HUES48 (cell line): ENCODE results near the gene MCTP2.

ENCODE experiments used
- H3K27ac ChIP-seq: one replicate; pipeline ENCODE4 v1.7.0; 2013; ENCODE audit warnings: low read depth, low read length, inconsistent platforms
- H3K27me3 ChIP-seq: 2 replicates; pipeline ENCODE4 v1.6.1; 2013; ENCODE audit warnings: mild to moderate bottlenecking, low read length; ENCODE audit not compliant: control insufficient read depth, insufficient read depth
- H3K36me3 ChIP-seq: 2 replicates; pipeline ENCODE4 v1.6.1; 2013; ENCODE audit warnings: low read length; ENCODE audit not compliant: control insufficient read depth, insufficient read depth
- H3K4me1 ChIP-seq: 2 replicates; pipeline ENCODE4 v1.6.1; 2013; ENCODE audit warnings: mild to moderate bottlenecking, low read length; ENCODE audit not compliant: control insufficient read depth, insufficient read depth
- H3K4me3 ChIP-seq: 2 replicates; pipeline ENCODE4 v1.5.1; 2013; ENCODE audit warnings: mild to moderate bottlenecking, low read depth, low read length
- H3K9ac ChIP-seq: 2 replicates; pipeline ENCODE4 v1.6.1; 2013; ENCODE audit warnings: mild to moderate bottlenecking, low read depth, low read length, moderate library complexity
- H3K9me3 ChIP-seq: 2 replicates; pipeline ENCODE4 v1.6.1; 2013; ENCODE audit warnings: low read length; ENCODE audit not compliant: control insufficient read depth, insufficient read depth

The MCTP2 gene

GRCh38 chr15:94298364-94298763, 67.0 kb downstream of the MCTP2 start:
- no peak overlapping the region for H3K27ac ChIP-seq
- H3K9ac ChIP-seq = no peak overlapping the region
- no peaks in the 10 kb centered on the region for H3K27me3 ChIP-seq
- no peaks in the 10 kb centered on the region for H3K4me1 ChIP-seq
- H3K9me3 ChIP-seq = no peaks in the 10 kb centered on the region
- H3K4me3 ChIP-seq = no peak overlapping the region
- no peaks in the 10 kb centered on the region for H3K36me3 ChIP-seq

DNA sequence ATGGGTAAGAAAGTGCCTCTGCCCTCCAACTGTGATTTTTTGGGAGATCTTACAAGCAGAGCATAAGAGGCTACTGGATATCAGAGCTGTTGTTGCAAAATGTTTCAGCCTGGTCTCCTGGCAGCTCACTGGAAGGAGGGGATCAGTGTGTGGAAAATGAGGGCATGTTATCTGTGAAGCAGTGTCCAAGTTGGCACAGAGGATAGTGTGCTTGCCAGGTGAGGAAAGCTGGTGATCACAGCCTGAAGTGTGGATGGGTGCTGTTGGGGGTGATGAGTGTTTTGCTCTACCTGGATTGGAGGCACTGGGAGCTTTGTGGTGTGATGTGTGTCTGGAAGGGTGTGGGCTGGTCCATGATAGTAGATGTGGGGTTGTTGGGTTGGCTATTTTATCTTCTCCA, 69.3 kb downstream of the MCTP2 start:
- H3K9ac ChIP-seq = no peak overlapping the region
- no peaks in the 10 kb centered on the region for H3K36me3 ChIP-seq

GRCh38 chr15:94305133-94305532, 73.8 kb downstream of the MCTP2 start:
- H3K36me3 ChIP-seq = no peaks in the 10 kb centered on the region
- no peaks in the 10 kb centered on the region for H3K27me3 ChIP-seq
- H3K9me3 ChIP-seq = no peaks in the 10 kb centered on the region
- H3K27ac ChIP-seq = no peak overlapping the region
- H3K9ac ChIP-seq = no peak overlapping the region
- H3K4me3 ChIP-seq = no peak overlapping the region
- no peaks in the 10 kb centered on the region for H3K4me1 ChIP-seq

More for the DNA sequence above, 69.3 kb downstream of the MCTP2 start:
- no peaks in the 10 kb centered on the region for H3K9me3 ChIP-seq
- no peak overlapping the region for H3K4me3 ChIP-seq
- H3K27me3 ChIP-seq = no peaks in the 10 kb centered on the region
- H3K27ac ChIP-seq = no peak overlapping the region
- H3K4me1 ChIP-seq = no peaks in the 10 kb centered on the region

GRCh38 chr15:94306700-94307650, 75.6 kb downstream of the MCTP2 start:
- H3K4me1 ChIP-seq = no peaks in the 10 kb centered on the region
- H3K36me3 ChIP-seq = no peaks in the 10 kb centered on the region
- H3K27ac ChIP-seq = no peak overlapping the region
- no peaks in the 10 kb centered on the region for H3K27me3 ChIP-seq
- no peak overlapping the region for H3K9ac ChIP-seq
- no peak overlapping the region for H3K4me3 ChIP-seq
- H3K9me3 ChIP-seq = no peaks in the 10 kb centered on the region

- Histone ChIP-seq H3K27ac (no peak overlapping the region), H3K4me1 (0 out of 2 replicates have a peak, but pooled peaks cover 3% of the 10 kb centered on the region), H3K9ac (no peak overlapping the region), H3K36me3 (no peaks in the 10 kb centered on the region), H3K4me3 (no peak overlapping the region), H3K9me3 (no peaks in the 10 kb centered on the region), H3K27me3 (no peaks in the 10 kb centered on the region)
These were observed 81.6 kb downstream of the MCTP2 start for GRCh38 chr15:94312946-94313345.

GRCh38 chr15:94314639-94315038, 83.3 kb downstream of the MCTP2 start:
- H3K27me3 ChIP-seq = no peaks in the 10 kb centered on the region
- no peaks in the 10 kb centered on the region for H3K36me3 ChIP-seq
- no peaks in the 10 kb centered on the region for H3K9me3 ChIP-seq
- H3K4me3 ChIP-seq = no peak overlapping the region
- no peak overlapping the region for H3K9ac ChIP-seq
- no peak overlapping the region for H3K27ac ChIP-seq
- 0 out of 2 replicates have a peak, but pooled peaks cover 3% of the 10 kb centered on the region for H3K4me1 ChIP-seq

- Histone ChIP-seq H3K27me3 (no peaks in the 10 kb centered on the region), H3K9me3 (no peaks in the 10 kb centered on the region), H3K4me1 (0 out of 2 replicates have a peak, but pooled peaks cover 3% of the 10 kb centered on the region), H3K9ac (no peak overlapping the region), H3K36me3 (no peaks in the 10 kb centered on the region), H3K4me3 (no peak overlapping the region), H3K27ac (no peak overlapping the region)
These were observed 85.8 kb downstream of the MCTP2 start for GRCh38 chr15:94317211-94317610.

DNA sequence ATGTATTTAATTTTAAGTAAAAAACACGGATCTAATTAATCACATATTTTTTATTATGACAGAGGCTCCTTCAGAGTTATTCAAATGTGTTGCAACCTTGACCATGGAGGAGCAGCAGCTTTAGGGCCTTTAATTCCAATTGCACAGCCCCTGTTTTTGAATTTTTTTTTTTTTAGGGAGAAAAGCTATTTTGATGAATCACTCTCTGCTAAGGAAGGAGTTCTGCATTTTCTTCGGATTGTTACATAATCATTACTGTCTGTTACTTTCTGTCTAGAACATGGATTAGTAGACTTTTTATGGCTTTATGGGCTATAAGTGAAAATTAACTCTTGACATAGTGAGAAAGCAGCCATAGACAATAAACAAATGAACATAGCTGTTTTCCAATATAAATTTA, 90.8 kb downstream of the MCTP2 start:
- H3K4me1 ChIP-seq = no peaks in the 10 kb centered on the region
- H3K27ac ChIP-seq = no peak overlapping the region
- no peak overlapping the region for H3K9ac ChIP-seq
- no peaks in the 10 kb centered on the region for H3K36me3 ChIP-seq
- H3K9me3 ChIP-seq = no peaks in the 10 kb centered on the region
- no peak overlapping the region for H3K4me3 ChIP-seq
- no peaks in the 10 kb centered on the region for H3K27me3 ChIP-seq

DNA sequence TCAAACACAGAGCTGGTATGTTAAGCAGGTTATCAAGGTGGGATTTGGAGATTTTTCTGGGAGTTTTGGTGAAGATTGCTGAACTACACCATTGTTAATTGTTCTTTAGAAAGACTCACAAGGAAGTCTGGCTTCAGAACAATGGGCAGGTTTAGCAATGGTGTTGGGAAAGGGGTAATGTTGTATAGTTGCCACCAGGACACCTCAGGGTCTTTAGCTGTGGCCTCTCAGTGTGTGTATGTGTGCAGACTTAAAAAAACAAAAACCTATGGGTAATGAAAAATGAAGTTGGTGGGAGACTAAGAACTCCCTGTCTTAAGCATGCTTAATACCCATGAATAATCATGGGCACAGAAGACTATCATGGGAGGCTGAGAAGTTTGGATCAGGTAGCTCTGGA, 91.7 kb downstream of the MCTP2 start:
- Histone ChIP-seq H3K27me3 (no peaks in the 10 kb centered on the region), H3K4me1 (no peaks in the 10 kb centered on the region), H3K36me3 (no peaks in the 10 kb centered on the region), H3K9ac (no peak overlapping the region), H3K9me3 (no peaks in the 10 kb centered on the region), H3K4me3 (no peak overlapping the region), H3K27ac (no peak overlapping the region)

DNA sequence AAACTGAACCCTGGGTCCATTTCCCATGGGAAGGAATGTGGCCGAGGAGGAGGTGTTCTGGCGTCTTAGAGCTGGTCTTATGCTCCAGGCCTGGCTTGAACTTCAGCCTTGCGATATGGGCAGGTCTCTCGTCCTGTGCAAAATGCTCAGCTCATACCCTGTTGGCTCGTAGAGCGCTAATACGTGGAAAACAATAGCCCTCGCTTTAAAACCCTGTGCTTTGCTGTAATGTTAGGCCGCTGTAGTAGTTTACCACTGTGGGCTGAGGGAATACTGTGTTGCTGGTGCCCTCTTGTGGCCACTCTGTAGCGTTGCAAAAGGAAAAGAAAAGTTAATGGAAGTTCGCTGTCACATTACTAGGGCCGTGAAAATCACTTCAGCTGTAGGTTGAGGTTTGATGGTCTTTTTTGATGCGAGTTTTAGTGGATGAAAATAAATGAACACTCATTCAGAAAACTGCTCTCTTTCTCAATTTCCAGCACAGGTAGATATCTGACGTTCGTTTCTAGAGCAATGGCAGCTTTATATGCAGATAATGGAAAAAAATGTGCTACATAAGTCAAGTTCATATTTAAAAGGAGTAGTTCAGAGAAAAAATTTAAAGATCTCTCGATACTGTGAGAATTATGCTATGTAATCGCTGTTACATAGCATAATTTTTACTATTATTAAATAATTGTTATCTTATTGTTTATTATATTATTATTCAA, 92.9 kb downstream of the MCTP2 start:
- no peak overlapping the region for H3K4me3 ChIP-seq
- H3K27ac ChIP-seq = no peak overlapping the region
- H3K4me1 ChIP-seq = no peaks in the 10 kb centered on the region
- H3K9ac ChIP-seq = no peak overlapping the region
- H3K27me3 ChIP-seq = no peaks in the 10 kb centered on the region
- no peaks in the 10 kb centered on the region for H3K36me3 ChIP-seq
- H3K9me3 ChIP-seq = no peaks in the 10 kb centered on the region
